ENCODE measurements around the gene HOXB5. TPM values are rescaled to one million over a fixed set of nuclear protein-coding genes. Genes with fewer than 3 reads are reported as not detected.

Gene HOXB5
- total RNA-seq, 1 experiment from 2014 or later: 19.8 TPM

DNA sequence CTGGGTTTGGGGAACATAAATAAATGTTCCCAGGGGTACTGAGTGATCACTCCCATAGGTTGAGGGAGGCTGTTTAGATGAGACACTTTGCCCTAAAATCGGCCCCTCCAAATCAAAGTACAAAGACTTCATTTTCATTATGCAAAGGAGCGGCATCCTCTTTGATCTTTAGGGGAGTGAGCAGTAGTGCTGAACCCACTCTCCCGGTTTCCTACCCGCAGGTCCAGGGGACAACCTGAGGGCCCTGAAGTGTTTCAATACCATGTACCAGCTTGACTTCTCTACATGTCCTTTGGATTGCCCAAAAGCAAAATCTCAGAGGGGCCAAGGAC lies 7.6 kb upstream of the HOXB5 start (continued):
- TF ChIP-seq, protein P1, sequence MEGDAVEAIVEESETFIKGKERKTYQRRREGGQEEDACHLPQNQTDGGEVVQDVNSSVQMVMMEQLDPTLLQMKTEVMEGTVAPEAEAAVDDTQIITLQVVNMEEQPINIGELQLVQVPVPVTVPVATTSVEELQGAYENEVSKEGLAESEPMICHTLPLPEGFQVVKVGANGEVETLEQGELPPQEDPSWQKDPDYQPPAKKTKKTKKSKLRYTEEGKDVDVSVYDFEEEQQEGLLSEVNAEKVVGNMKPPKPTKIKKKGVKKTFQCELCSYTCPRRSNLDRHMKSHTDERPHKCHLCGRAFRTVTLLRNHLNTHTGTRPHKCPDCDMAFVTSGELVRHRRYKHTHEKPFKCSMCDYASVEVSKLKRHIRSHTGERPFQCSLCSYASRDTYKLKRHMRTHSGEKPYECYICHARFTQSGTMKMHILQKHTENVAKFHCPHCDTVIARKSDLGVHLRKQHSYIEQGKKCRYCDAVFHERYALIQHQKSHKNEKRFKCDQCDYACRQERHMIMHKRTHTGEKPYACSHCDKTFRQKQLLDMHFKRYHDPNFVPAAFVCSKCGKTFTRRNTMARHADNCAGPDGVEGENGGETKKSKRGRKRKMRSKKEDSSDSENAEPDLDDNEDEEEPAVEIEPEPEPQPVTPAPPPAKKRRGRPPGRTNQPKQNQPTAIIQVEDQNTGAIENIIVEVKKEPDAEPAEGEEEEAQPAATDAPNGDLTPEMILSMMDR (IDR thresholded peaks at IDR 0.05 in 2 of 3, conservative IDR thresholded peaks at IDR 0.05 in 1 of 3; ENCODE audit: borderline replicate concordance in 1 of 3, insufficient read depth in 1 of 3, low read depth in 2 of 3, low read length in 2 of 3): no peak
- TF ChIP-seq ELF1 (IDR thresholded peaks at IDR 0.05; ENCODE audit: borderline replicate concordance, low read depth) (no peak), ZNF274 (IDR thresholded peaks at IDR 0.05; ENCODE audit: low read depth, low read length) (no peak)

DNA sequence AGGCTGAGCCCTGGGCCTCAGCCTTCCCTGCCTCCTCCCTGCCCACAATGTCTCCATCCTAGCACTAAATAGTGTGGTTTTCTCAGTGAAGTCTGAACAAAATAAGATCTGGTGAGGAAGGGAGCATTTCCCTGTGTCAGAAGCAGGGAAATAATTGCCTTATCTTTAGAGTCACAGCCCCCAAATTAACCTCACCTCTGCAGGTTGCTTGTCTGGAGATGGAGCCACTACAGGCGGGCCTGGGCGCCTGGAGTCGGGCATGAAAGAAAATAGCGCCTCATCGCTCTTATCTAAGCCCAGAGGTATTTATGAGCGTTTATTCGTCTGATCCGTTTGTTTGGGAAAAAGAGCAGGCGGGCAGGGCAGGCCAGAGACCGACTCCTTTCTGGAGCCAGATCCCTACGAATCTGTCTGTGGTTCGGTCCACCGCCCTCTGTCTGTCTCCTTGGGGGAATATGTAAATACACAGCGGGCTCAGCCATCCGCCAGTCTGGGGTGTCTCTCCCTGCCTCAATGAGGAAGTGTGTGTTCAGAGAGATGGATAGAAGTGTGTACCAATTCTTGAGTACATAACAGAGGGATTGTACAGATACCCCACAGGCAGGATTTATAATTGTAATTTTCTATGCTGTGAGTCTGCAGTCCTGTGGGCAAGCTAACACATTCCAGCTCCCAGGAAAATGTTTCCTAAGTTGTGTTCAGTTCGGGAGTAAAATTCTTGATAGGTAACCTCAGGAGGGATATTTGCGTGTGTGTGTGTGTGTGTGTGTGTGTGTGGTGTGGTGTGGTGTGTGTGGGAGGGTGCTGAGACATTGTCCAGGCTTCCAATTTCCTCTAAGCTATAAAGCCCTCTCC lies 6.9 kb upstream of the HOXB5 start:
- Histone ChIP-seq H3K9ac (ENCODE audit: low read length) (0 out of 2 replicates have a peak overlapping the region, but pooled peaks have one; percentile 2), H2AFZ (ENCODE audit: low read depth, low read length, poor library complexity, severe bottlenecking) (no peak overlapping the region), H3K79me2 (ENCODE audit: insufficient read depth, low read length) (peaks cover 100% of the 10 kb centered on the region), H3K9me3 (ENCODE audit: control insufficient read depth in 1 of 2, insufficient read depth in 1 of 2, low read depth in 1 of 2, low read length in 2 of 2) (no peaks in the 10 kb centered on the region), H3K4me2 (ENCODE audit: low read length) (peak overlapping the region; percentile 82), H3K27ac (ENCODE audit: low read depth, low read length) (peak overlapping the region; percentile 47), H3K4me1 (ENCODE audit: control insufficient read depth in 1 of 2, insufficient read depth in 2 of 2, low read length in 2 of 2) (peaks cover 28 to 39% of the 10 kb centered on the region in 2 experiments), H3K9me2 (ENCODE audit: insufficient read depth) (no peaks in the 10 kb centered on the region), H3K36me3 (ENCODE audit: control insufficient read depth in 1 of 2, insufficient read depth in 2 of 2, low read length in 2 of 2) (peaks cover 14 to 24% of the 10 kb centered on the region in 2 experiments; a peak in 3 of 4 replicates), H4K20me1 (ENCODE audit: insufficient read depth) (peaks cover 4% of the 10 kb centered on the region; the same call in 1 of the 2 replicates), H3K27me3 (ENCODE audit: insufficient read depth, low read length) (no peaks in the 10 kb centered on the region), H3K4me3 (replicated peaks in 1 of 2; ENCODE audit: low read depth in 1 of 2, low read length in 2 of 2) (no peak overlapping the region; a peak in 1 of 4 replicates)
- DNase-seq (ENCODE audit: low read depth, low spot score) (no peak), ATAC-seq (no peak)
- no TSS peak for BruUV-seq (replicated peaks)
- ChIA-PET CTCF (interaction anchor here (1.8 kb wide), 1 partner anchor 9 kb away, joined by 5 read pairs; no protein-coding TSS in a partner anchor), RAD21 (ENCODE audit: low non-redundant PET in 1 of 2, low total read pairs in 2 of 2, uncharacterized antibody in 2 of 2, unreplicated experiment in 2 of 2) (interaction anchor here in 1 of 2 experiments (0.6 kb wide), 1 partner anchor 249 kb away, joined by 3 read pairs; no protein-coding TSS in a partner anchor), POLR2A (interaction anchor here (0.6 to 2.1 kb wide), 4 partner anchors 9 to 26 kb away, joined by 3 to 6 read pairs (median 4); partner anchors contain the start of genes HOXB8 and HOXB9)
- no peak for TF ChIP-seq JUND (IDR thresholded peaks at IDR 0.05)
- no peak for TF ChIP-seq CBX3 (IDR thresholded peaks at IDR 0.05; ENCODE audit: low read depth)
- no peak for TF ChIP-seq RAD21 (IDR thresholded peaks at IDR 0.05; ENCODE audit: low read depth)
- no peak for TF ChIP-seq ELF1 (IDR thresholded peaks at IDR 0.05; ENCODE audit: borderline replicate concordance, low read depth)
- no peak for TF ChIP-seq EZH2 (IDR thresholded peaks at IDR 0.05)
- TF ChIP-seq, protein P1 (IDR thresholded peaks at IDR 0.05 in 2 of 3, conservative IDR thresholded peaks at IDR 0.05 in 1 of 3; ENCODE audit: borderline replicate concordance in 1 of 3, insufficient read depth in 1 of 3, low read depth in 2 of 3, low read length in 2 of 3): no peak
- no peak for TF ChIP-seq CEBPB (IDR thresholded peaks at IDR 0.05; ENCODE audit: low read depth)
- no peak for TF ChIP-seq EZH2phosphoT487 (IDR thresholded peaks at IDR 0.05; ENCODE audit: borderline replicate concordance)
- TF ChIP-seq ZFX (IDR thresholded peaks at IDR 0.05): no peak
- TF ChIP-seq POLR2AphosphoS5 (IDR thresholded peaks at IDR 0.05; ENCODE audit: low read depth, low read length): no peak
- TF ChIP-seq SRF (IDR thresholded peaks at IDR 0.05; ENCODE audit: low read depth): no peak
- no peak for TF ChIP-seq FOSL1 (IDR thresholded peaks at IDR 0.05; ENCODE audit: low read depth)
- intact Hi-C loops (cut with micrococcal nuclease): no loop called here

All from HCT116 (cell line).